GM21619 (cell line): ENCODE data around the gene UIMC1.
"Not testable (repeated sequence)": the region's sequence is repeated elsewhere in the genome, so short reads cannot be mapped to it uniquely, and the experiment has no call there.

Experiments used
- ATAC-seq: cut with Tn5 transposase; IDR thresholded peaks from one replicate; pipeline ENCODE4 v1.9.1; 2021; ENCODE audit not compliant: unreplicated experiment

The UIMC1 gene

GRCh38 chr5:176873011-176873410, 133.6 kb downstream of the UIMC1 start:
- not testable (repeated sequence) for ATAC-seq

DNA sequence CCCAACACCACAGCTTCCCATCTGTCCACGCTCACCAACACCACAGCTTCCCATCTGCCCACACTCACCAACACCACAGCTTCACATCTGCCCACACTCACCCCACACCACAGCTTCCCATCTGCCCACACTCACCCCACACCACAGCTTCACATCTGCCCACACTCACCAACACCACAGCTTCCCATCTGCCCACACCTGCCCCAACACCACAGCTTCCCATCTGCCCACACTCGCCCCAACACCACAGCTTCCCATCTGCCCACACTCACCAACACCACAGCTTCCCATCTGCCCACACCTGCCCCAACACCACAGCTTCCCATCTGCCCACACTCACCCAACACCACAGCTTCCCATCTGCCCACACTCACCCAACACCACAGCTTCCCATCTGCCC, 134.0 kb downstream of the UIMC1 start:
- not testable (repeated sequence) for ATAC-seq

GRCh38 chr5:176870644-176871043, 135.9 kb downstream of the UIMC1 start:
- ATAC-seq = not testable (repeated sequence)

GRCh38 chr5:176870110-176870591, 136.4 kb downstream of the UIMC1 start:
- ATAC-seq = no peak

DNA sequence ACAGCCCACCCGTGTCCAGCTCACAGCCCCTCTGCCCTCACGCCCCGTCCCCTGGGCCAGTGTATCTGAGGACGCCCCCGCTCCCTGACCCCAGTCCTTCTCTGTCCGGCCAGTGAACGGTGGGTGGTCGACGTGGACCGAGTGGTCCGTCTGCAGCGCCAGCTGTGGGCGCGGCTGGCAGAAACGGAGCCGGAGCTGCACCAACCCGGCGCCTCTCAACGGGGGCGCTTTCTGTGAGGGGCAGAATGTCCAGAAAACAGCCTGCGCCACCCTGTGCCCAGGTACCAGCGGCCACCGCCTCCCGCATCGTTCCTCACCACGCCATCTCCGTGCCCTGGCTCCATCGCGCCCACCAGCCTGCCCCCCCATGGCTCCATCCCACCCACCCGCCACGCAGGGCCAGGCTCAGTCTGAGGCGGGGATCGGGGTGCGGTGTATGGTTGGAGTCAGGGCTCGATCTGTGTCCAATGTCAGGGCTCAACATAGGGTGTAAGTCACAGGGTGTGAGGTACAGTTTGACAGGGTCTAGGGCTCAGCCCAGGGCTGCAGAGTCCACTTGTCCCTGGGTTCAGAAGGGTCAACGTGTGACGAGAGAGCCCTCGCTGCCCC, 137.0 kb downstream of the UIMC1 start:
- ATAC-seq = no peak

- no peak for ATAC-seq
Measured at GRCh38 chr5:176868731-176869130, 137.8 kb downstream of the UIMC1 start.

GRCh38 chr5:176868126-176868525, 138.5 kb downstream of the UIMC1 start:
- no peak for ATAC-seq

GRCh38 chr5:176866707-176867310, 139.8 kb downstream of the UIMC1 start:
- ATAC-seq = no peak

DNA sequence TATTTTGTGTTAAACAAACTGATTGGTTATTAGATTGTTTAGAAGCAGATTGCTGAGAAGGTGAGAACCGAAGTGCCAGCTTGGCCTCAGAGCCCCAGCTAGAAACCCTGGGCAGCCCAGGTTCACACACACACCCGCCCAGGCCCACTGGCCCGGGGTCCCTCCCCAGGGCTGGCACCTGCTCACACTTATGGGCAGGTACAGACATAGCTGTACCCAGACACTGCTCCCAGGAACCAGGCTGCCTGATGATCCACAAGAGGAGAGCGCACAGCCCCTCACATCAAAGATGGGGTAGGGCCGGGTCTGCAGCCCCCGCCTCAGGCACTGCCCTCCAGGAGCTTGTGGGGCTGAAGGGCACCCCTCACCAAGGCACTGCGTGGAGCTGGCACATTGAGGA, 140.6 kb downstream of the UIMC1 start:
- ATAC-seq = no peak

DNA sequence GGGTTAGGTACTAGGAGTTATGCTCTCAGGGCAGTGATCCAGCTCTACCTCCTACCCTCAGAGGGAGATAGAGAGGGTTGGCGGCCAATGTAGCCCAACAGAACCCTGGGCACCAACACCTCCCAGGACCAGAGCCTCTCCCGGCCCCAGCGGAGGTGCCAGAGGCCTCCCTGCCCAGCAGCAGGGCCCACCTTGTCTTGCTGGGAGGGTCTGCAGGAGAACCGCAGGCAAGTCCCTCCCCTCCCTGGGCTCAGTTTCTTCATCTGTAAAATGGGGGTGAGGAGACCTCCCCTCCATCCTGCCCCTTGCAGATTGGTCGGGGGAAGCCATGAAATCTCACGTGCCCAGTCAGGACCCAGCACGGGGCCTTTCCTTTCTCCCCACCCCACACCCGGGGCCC, 141.8 kb downstream of the UIMC1 start:
- no peak for ATAC-seq

DNA sequence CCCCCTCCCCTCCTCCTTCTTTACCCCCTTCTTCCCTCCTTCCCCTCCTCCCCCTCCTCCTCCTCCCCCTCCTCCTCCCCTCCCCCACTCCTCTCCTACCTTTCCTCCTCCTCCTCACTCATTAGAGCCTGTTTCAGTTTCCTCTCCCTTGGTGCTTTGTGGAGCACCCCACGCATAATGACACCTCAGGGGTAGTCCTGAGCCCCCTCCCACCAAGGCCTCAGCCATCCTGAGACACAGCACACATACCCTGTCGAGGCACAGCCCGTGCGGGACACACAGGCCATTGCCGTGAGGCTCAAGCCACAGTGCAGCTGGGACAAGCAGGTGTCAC, 142.8 kb downstream of the UIMC1 start:
- no peak for ATAC-seq

GRCh38 chr5:176863041-176863764, 143.4 kb downstream of the UIMC1 start:
- no peak for ATAC-seq

DNA sequence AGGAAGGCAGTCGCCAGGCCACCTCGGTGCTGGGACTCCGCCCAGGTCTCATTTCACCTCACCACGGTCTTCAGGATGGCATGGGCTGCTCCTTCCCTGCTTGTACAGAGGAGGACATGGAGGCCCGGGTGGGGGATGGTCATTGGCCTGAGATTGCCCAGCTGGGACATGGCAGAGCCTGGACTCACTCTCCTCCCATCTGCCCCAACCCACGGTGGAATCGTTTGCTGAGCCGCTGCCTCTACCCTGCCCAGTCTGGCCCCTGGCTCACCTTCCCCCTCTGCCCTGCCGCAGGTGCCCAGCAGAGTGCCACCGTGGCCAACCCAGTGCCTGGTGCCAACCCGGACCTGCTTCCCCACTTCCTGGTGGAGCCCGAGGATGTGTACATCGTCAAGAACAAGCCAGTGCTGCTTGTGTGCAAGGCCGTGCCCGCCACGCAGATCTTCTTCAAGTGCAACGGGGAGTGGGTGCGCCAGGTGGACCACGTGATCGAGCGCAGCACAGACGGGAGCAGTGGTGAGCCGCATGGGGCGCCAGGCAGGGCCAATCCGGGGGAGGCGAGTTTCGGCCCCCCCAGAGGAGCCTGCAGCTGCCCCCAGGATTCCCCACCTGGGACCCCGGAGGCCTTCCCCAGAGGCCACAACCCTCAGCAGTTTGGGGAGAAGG, 144.1 kb downstream of the UIMC1 start:
- ATAC-seq = no peak

GRCh38 chr5:176861276-176861675, 145.3 kb downstream of the UIMC1 start:
- no peak for ATAC-seq

DNA sequence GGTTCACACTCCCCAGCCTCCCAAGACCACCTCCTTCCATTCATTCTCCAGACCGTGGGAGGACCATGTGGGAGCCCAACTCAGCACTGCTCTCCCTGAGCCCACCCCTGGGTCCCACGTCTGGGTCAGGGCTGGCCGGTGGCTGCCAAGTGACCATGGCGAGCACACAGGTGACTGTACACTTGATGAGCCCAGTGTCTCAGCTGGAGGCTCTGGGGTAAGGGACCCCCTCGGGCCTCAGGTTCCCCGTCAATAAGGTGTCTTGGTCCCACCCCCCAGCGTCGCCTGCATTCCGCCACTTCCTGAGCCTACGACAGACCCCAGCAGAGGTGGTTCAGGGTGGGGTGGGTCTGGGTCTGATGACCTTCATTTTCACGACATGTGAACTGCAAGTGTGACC, 146.2 kb downstream of the UIMC1 start:
- ATAC-seq = no peak

- no peak for ATAC-seq
Measured at GRCh38 chr5:176859916-176860315, 146.7 kb downstream of the UIMC1 start.

DNA sequence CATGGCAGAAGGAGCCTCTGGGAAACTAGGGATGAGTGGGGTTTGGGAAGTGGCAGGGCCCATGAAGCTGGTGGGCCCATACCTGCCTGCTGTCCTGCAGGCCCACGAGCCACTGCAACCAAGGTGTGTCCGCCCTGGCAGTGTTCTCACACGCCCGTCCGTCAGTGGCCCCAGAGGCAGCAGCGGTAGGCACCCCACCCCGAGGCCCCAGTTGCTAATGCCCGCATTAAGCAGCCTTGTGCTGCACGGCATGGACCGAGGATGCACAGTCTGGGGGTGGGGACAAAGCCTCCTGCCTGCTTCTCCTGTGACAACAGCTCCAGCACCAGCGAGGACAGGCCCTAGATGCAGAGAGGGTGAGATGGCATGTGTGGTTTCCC, 148.7 kb downstream of the UIMC1 start:
- no peak for ATAC-seq

DNA sequence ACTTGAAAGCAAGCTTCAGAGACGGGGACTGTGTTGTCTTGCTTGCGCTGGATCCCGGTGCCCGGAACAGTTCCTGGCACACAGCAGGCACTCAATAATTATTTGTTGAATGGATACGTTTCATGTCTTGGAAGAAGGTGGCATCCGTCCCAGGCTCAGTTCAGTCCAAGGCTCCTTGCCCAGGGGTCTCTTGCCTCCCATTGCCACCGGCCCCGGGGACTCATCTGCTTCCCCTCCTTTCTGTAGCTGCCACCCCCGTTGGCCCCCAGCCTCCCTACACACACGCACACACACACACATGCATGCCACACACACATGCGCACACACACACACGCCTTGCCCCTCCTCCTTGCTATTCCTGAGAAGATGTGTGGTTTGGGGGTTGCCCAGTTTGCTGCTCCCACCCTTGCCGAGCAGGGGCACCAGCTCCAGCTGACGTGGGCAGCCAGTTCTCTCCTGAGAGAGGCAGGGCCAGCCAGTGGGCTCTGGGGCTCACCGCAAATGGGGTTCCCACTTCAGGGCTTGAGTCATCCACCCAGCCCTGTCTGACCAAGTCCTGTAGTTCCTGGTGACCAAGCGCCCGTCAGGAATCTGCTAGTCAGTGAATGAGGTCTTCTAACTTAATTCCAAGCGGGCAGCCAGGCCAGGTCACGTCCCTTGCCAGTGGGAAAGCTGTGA, 149.2 kb downstream of the UIMC1 start:
- ATAC-seq = no peak

DNA sequence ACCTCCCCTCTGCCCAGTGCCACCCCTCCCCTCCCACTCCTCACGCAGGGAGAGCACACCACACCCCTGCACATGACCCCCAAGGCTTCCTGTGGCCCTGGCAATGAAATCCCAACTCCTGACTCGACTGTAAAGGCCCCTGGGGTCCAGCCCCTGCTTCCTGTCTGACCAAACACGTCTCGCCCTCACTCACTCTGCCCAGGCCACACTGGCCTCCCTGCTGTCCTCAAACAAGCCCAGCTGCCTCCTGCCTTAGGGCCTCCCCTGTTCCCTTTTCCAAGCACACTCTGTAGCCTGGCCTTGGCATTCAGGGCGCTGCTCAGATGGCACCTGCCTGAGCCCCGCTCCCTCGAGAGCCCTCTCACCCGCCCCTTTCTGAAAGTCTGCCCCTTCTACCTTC, 149.8 kb downstream of the UIMC1 start:
- ATAC-seq = no peak

GRCh38 chr5:176855598-176855997, 151.0 kb downstream of the UIMC1 start:
- no peak for ATAC-seq
